HG02763 (cell line): ENCODE results near the gene OSBPL8.

Source experiments
- ATAC-seq: cut with Tn5 transposase; IDR thresholded peaks from one replicate; pipeline ENCODE4 v1.9.1; 2021; ENCODE audit warnings: mild to moderate bottlenecking, moderate library complexity; ENCODE audit not compliant: unreplicated experiment

Gene OSBPL8

GRCh38 chr12:76317976-76318375 is 241.6 kb downstream of the OSBPL8 start:
- ATAC-seq = no peak

- ATAC-seq = no peak
Observed at GRCh38 chr12:76316468-76316867, 243.1 kb downstream of the OSBPL8 start.

- ATAC-seq = no peak
Observed at GRCh38 chr12:76313299-76313698, 246.3 kb downstream of the OSBPL8 start.

GRCh38 chr12:76312315-76312714 is 247.3 kb downstream of the OSBPL8 start:
- no peak for ATAC-seq

GRCh38 chr12:76311796-76312195 is 247.8 kb downstream of the OSBPL8 start:
- no peak for ATAC-seq

GRCh38 chr12:76310110-76310509 is 249.5 kb downstream of the OSBPL8 start:
- ATAC-seq = no peak

GRCh38 chr12:76308866-76309265 is 250.7 kb downstream of the OSBPL8 start:
- no peak for ATAC-seq

- ATAC-seq = no peak
Observed at GRCh38 chr12:76307083-76307482, 252.5 kb downstream of the OSBPL8 start.

GRCh38 chr12:76303989-76304460 is 255.5 kb downstream of the OSBPL8 start:
- ATAC-seq = no peak

- ATAC-seq = no peak
Observed at GRCh38 chr12:76303365-76303764, 256.2 kb downstream of the OSBPL8 start.
